Measurements from ENCODE around the gene NUMBL.
"Not testable (repeated sequence)": the region's sequence is repeated elsewhere in the genome, so short reads cannot be mapped to it uniquely, and the experiment has no call there.

NUMBL gene

GRCh38 chr19:40632311-40633036 is 58.0 kb downstream of the NUMBL start:
- in situ Hi-C loops (cut with HindIII; ENCODE audit: low sequenced_read_pairs): no loop called here

- in situ Hi-C loops (cut with HindIII; ENCODE audit: low sequenced_read_pairs): no loop called here
Measured at GRCh38 chr19:40630571-40631160, 59.8 kb downstream of the NUMBL start.

- in situ Hi-C loops (cut with HindIII; ENCODE audit: low sequenced_read_pairs): no loop called here
Measured at GRCh38 chr19:40629346-40629745, 61.1 kb downstream of the NUMBL start.

GRCh38 chr19:40627486-40628279 is 62.8 kb downstream of the NUMBL start:
- in situ Hi-C loops (cut with HindIII; ENCODE audit: low sequenced_read_pairs): no loop called here

DNA sequence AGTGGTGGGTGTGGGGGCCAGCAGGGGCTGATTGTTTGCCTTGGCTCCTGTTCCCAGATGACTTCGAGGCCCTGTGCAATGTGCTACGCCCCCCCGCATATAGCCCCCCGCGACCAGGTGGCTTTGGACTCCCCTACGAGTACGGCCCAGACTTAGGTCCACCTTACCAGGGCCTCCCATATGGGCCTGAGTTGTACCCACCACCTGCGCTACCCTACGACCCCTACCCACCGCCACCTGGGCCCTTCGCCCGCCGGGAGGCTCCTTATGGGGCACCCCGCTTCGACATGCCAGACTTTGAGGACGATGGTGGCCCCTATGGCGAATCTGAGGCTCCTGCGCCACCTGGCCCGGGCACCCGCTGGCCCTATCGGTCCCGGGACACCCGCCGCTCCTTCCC is 63.5 kb downstream of the NUMBL start:
- in situ Hi-C loops (cut with HindIII; ENCODE audit: low sequenced_read_pairs): no loop called here

DNA sequence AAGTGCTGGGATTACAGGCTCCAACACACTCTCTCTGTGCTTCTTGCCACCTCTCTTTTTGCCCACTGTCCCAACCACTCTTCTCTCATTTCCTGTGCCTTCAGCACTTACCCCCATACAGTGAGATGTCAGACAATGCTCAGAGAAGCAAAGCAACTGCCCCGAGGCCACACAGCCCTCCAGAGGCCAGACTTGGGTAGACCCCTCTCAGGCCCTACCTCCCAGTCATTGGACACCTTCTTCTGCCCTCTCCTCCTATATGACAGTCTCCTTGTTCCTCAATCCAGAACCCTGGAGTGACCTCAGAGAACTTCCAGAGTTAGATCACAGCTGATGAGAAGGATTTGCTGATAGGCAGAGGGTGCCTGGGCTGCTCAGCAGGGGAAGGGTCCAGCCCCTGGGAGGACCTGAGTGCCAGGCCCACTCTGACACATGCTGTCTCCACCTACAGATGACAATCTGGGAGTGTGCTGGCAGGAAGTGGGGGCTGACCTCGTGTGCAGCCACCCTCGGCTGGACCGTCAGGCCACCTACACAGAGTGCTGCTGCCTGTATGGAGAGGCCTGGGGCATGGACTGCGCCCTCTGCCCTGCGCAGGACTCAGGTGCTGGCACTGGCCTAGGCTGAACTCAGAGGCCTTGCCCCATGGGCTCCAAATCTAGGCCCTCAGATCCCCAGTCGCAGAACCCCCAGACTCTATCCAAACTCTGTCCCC is 64.9 kb downstream of the NUMBL start:
- in situ Hi-C loops (cut with HindIII; ENCODE audit: low sequenced_read_pairs): no loop called here

DNA sequence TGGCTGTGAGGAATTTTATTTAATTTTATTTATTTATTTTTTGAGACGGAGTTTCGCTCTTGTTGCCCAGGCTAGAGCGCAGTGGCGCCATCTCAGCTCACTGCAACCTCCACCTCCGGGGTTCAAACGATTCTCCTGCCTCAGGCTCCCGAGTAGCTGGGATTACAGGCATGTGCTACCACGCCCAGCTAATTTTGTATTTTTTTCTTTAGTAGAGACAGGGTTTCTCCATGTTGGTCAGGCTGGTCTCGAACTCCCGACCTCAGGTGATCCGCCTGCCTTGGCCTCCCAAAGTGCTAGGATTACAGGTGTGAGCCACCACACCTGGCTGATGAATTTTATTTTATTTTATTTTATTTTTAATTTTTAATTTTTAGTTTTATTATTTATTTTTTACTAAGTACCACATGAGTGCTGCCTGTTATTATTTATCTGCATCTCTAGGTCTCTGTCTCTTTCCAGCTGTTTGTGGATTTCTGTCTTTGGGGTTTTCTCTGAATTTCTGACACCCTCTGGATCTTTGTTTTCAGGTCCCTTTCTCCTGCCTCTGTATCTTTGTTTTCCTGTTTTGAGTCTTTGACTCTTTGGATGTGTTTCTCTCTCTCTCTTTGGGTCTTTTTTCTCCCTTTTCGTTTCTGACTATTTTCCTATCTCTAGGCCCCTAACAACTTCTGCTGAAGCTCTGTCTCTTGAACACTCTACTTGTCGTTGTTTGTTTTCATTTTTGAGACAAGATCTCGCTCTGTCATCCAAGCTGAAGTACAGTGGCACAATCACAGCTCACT is 65.9 kb downstream of the NUMBL start:
- in situ Hi-C loops (cut with HindIII; ENCODE audit: low sequenced_read_pairs): not testable (repeated sequence)

DNA sequence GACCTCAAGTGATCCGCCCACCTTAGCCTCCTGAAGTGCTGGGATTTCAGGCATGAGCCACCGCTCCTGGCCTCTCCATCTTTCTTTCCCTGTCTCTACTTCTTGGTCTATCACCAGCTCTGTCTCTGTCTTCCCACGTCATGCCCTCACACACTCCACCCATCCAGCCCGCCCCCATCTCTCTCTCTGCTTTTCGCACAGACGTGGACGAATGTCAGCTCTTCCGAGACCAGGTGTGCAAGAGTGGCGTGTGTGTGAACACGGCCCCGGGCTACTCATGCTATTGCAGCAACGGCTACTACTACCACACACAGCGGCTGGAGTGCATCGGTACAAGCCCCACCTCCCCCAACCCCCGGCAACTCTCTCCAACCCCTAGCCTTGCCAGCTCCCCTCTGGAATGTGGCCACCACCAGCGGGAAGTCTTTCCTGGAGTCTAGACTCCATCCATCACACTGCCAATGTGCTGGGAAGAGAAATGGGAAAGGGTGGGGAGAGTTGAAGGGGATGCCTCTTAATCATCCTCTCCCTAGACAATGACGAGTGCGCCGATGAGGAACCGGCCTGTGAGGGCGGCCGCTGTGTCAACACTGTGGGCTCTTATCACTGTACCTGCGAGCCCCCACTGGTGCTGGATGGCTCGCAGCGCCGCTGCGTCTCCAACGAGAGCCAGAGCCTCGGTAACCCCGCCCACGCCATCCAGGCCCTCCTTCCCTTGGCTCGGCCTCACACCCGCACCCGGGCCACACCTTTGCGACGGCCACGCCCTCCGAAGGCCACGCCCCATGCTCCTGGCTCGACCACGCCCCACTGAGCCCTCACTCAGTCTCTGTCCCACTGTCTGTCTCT is 66.8 kb downstream of the NUMBL start:
- in situ Hi-C loops (cut with HindIII; ENCODE audit: low sequenced_read_pairs): no loop called here

GRCh38 chr19:40622773-40623075 is 67.7 kb downstream of the NUMBL start:
- in situ Hi-C loops (cut with HindIII; ENCODE audit: low sequenced_read_pairs): no loop called here

GRCh38 chr19:40621966-40622772 is 68.3 kb downstream of the NUMBL start:
- in situ Hi-C loops (cut with HindIII; ENCODE audit: low sequenced_read_pairs): no loop called here

GRCh38 chr19:40621283-40621682 is 69.2 kb downstream of the NUMBL start:
- in situ Hi-C loops (cut with HindIII; ENCODE audit: low sequenced_read_pairs): no loop called here

DNA sequence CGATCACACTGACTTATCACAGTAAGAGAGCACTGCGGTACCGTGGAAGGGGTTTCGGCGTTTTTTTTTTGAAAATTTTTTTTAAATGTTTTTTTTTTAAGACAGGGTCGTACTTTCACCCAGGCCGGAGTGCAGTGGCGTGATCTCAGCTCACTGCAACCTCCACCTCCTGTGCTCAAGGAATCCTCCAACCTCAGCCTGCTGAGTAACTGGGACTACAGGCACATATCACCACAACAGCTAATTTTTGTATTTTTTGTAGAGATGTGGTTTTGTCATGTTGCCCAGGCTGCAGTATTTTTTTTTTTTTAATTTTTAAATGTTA is 70.3 kb downstream of the NUMBL start:
- in situ Hi-C loops (cut with HindIII; ENCODE audit: low sequenced_read_pairs): no loop called here

DNA sequence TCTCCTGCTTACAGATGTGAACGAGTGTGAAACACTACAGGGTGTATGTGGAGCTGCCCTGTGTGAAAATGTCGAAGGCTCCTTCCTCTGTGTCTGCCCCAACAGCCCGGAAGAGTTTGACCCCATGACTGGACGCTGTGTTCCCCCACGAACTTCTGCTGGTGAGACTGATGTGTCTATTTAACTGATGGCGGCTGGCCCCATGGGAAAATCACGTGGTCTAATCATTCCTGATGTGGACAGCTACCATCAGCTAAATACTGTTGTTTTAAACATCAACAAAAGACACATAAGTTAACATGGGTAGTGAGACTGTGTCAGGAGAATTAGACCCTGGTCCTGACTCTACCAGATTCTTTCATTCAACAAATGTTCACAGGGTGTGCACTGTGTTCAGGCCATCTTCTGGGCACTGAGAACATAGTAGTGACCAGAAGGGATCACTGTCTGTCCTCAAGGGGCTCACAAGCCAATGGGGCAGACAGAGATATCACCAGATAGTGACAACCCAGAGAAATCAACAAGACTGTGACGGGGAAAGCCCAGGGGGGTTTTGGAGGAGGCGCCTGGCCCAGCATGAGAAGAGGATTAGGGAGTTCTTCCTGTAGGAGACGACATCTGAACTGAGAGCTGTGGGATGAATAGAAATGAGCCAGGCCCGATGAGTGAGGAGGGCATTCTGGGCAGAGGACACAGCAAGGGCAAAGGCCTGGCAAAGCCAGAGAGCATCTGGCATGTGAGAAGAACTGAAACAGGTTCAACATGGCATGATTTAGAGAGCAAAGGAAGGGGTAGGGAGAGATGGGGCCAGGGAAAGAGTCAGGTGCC is 70.9 kb downstream of the NUMBL start:
- in situ Hi-C loops (cut with HindIII; ENCODE audit: low sequenced_read_pairs): no loop called here

DNA sequence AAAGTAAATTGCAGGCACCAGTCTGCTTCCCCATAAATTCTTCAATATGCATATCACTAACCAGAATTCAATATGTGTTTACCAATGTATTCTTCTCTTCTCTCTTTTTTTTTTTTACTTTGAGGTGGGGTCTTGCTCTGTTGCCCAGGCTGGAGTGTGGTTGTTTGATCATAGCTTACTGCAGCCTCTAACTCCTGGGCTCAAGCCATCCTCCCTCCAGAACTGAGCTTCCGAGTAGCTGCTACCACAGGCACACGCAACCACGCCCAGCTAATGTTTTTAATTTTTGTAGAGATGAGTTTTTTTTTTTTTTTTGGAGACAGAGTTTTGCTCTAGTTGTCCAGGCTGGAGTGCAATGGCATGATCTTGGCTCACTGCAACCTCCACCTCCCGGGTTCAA is 72.5 kb downstream of the NUMBL start:
- in situ Hi-C loops (cut with HindIII; ENCODE audit: low sequenced_read_pairs): no loop called here

DNA sequence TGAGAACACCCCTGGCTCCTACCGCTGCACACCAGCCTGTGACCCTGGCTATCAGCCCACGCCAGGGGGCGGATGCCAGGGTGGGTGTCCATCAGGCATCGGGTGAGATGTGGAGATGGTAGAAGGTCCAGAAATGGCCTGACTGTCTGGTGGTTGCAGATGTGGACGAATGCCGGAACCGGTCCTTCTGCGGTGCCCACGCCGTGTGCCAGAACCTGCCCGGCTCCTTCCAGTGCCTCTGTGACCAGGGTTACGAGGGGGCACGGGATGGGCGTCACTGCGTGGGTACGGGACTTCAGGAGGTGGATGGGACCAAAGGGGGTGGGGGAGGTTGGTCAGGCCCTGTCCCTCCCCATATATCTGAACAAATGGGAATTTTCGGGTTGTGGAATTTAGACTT is 73.5 kb downstream of the NUMBL start:
- in situ Hi-C loops (cut with HindIII; ENCODE audit: low sequenced_read_pairs): no loop called here

DNA sequence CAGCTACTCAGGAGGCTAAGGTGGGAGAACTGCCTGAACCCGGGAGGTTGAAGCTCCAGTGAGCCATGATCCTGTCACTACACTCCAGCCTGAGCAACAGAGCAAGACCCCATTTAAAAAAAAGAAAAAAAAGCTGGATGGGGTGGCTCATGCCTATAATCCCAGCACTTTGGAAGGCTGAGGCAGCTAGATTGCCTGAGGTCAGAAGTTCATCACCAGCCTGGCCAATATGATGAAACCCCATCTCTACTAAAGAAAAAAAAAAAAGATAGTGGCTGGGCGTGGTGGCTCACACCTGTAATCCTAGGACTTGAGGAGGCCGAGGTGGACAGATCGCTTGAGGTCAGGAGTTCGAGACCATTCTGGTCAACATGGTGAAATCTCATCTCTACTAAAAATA is 74.3 kb downstream of the NUMBL start:
- in situ Hi-C loops (cut with HindIII; ENCODE audit: low sequenced_read_pairs): no loop called here

Measured in DLD1 (cell line).